Left forelimb (tissue), 1 donor: ENCODE results near the gene OR51A4.
"Not testable (repeated sequence)": the region's sequence is repeated elsewhere in the genome, so short reads cannot be mapped to it uniquely, and the experiment has no call there.

Source experiments
- DNase-seq: peaks from one replicate; pipeline ENCODE4 v3.0.0-alpha.2; 2018; ENCODE audit warnings: low spot score

Gene OR51A4, protein sequence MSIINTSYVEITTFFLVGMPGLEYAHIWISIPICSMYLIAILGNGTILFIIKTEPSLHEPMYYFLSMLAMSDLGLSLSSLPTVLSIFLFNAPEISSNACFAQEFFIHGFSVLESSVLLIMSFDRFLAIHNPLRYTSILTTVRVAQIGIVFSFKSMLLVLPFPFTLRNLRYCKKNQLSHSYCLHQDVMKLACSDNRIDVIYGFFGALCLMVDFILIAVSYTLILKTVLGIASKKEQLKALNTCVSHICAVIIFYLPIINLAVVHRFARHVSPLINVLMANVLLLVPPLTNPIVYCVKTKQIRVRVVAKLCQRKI

DNA sequence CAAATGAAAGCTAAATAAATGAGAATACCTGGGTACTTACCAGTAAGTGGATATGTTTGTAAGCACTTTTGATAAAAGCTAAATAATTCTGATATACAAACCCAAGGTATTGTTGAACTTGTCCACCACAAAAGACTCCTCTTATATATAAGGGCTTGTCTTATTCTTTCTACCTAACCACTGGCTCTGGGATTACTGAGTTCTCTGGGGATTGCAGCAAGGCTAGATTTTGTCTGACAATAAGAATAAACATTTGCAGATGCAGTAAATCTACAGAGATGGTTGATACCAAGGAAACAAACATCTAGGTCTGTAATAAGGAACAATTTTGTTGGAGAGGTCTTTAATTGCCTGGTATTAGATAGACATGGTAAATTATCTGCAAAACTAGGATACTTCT lies at the start of gene OR51A4:
Gene OR51A4, minus strand, starts transcription at position 101 of the 400 bp plus-strand sequence. CDS start 505 bp downstream, outside the sequence.
- DNase-seq, result no peak

GRCh38 chr11:4994551-4994950 lies 47.1 kb upstream of the OR51A4 start, which contains the start of gene OR51L1:
Gene OR51L1, plus strand, starts transcription at chr11:4994851. Its CDS starts 4,132 bp downstream, at chr11:4998983.
- no peak for DNase-seq

- DNase-seq, result no peak
Measured at GRCh38 chr11:4991060-4991459, 43.7 kb upstream of the OR51A4 start.

- DNase-seq, result no peak
Measured at GRCh38 chr11:4983841-4984240, 36.4 kb upstream of the OR51A4 start.

GRCh38 chr11:4982678-4983077 lies 35.3 kb upstream of the OR51A4 start:
- no peak for DNase-seq

DNA sequence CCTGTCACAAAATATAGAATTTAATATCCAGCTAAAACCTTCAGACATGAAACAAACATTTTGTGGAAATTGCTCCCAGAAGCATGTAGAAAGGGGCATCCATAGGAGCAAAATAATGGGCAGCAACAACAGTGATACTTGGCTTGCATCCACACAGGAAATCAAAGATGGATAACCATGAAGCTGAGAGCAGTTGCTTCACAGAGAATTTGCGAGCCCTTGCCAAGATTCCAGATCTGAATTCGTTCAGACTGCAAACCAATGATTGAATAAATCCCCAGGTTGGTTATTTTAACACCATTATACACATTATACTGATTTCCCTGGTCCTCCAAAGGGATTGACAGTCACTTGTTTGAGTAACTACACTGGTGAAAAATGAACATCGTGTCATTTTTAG lies 31.6 kb upstream of the OR51A4 start:
- DNase-seq, result no peak

DNA sequence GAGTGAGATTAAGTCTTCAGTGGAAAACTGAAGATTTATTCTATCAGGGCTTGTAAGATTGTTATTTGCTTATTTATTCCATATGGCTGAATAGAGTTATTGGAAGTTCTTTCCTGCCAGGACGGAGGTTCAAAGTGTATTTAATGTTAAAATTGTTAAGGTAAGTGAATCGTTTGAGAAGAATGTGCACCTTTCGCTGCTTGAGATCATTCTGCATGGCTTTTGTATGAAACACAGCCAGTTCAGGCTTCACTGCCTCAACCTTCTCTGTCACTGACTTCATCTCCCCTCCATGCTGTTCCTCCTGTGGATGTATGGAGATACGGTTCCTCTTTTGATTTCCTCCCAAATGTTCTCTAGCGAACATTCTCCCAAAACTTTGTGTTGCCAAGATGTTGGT lies 28.0 kb upstream of the OR51A4 start:
- DNase-seq, result no peak

GRCh38 chr11:4962816-4963215 lies 15.4 kb upstream of the OR51A4 start:
- no peak for DNase-seq

- DNase-seq, result no peak
Measured at GRCh38 chr11:4960877-4961276, 13.5 kb upstream of the OR51A4 start.

DNA sequence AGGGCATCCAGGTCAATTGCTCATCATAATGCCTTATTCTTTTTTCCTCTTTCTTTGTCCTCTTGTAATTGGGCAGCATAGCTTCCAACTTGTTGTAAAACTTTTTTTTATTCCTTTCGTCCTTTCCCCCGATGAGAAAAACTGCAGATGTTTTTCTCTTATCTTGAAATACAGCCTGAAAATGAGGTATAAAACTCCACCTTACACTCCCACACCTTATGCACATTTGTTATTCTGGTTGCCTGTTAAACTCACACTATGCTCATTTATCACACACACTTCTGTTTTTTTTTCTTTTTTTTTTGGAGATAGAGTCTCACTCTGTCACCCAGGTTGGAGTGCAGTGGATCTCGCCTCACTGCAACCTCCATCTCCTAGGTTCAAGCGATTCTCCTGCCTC lies 10.0 kb upstream of the OR51A4 start:
- DNase-seq, result no peak

GRCh38 chr11:4955613-4956012 lies 8.2 kb upstream of the OR51A4 start, which contains the start of gene OR51A2:
Gene OR51A2, minus strand, starts transcription at chr11:4955713. Its CDS starts 0 bp downstream, at chr11:4955713.
- not testable (repeated sequence) for DNase-seq

- no peak for DNase-seq
Measured at GRCh38 chr11:4936745-4937144, 10.7 kb downstream of the OR51A4 start.

DNA sequence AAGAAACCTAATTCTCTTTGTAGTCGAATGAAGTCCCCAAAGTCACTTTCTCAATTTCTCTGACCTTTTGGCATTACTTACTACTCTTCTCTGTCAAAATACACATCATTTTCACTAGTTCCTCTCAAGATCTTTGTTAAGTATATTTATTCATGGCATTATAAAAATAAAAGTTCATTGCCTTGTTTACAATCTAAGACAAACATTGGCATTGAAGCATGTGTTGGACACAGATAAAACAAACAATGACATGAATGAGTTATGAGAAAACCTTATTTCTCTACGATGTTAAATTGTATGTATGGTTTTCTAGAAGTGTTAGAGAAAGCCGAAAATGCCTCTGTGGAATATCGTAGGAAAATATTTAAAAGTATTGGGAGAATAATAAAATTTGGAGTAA lies 14.7 kb downstream of the OR51A4 start:
- DNase-seq, result no peak

DNA sequence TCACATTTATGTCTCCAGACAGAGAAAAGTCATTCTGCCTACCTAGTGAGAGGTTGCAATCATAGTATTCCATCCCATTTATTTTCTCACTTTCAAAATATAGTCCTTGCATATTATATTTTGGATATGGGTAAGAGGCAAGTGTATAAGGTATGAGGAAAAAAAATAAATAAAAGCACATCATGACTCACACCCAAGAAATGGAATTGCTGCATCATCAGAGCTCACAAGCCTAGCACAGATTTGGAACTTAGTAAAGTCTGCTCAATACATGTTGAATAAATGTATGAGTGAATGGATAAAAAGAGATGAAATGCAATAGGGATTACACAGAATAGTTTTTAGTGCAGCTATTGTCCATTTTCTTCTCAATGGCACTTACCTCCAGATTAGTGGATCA lies 20.8 kb downstream of the OR51A4 start:
- no peak for DNase-seq

DNA sequence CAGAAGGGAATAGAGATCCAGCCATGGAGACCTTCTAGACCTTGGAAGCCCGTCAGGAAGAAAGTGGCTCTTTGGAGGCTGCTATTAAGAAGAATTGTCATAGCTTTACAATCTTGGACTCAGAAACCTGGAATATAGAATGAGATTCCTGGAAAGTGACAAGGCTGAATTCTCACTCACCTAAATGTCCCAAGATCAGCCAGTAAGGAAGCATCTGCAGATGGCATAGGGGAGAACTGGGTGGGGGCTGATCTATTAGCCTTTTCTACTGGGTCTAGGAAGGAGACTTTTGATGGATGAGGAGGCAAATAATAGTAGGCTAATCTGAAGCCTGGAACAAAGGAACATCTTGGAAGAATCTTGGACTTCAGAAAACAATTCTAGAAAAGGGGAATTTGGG lies 23.2 kb downstream of the OR51A4 start, which contains the start of gene OR51G1:
Gene OR51G1, minus strand, starts transcription at position 101 of the 400 bp plus-strand sequence. Its CDS starts 0 bp downstream, at position 101.
- no peak for DNase-seq

DNA sequence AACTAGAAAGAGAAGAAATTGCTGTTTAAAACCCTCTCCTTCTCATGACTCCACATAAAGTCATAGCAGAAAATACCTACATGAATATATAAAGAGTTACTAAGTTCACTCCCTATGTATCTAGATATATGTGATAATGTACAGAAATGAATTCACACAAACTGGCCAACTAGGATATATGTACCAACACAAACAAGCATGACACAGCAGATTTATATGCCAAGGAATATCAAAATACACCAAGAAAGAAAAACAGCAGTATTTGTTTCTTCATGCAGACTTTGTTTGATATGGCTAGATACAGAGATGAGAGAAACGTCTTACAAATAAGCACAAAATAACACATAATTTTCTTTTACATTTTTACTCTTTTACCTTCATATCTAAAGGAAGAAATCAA lies 25.1 kb downstream of the OR51A4 start:
- no peak for DNase-seq

DNA sequence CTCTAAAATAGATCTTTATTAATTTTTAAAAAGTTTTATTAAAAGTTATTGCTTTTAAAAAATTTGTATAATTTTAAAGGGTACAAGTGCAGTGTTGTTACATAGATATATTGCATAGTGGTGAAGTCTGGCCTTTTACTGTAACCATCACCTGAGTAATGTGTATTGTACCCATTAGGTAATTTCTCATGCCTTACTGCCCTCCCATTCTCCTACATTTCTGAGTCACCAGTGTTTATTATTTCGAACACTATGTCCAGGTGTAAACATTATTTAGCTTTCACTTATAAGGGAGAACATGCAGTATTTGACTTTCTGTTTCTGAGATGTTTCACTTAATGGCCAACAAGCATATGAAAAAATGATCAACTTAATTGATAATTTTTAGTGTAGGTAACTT lies 25.6 kb downstream of the OR51A4 start:
- no peak for DNase-seq

- DNase-seq, result no peak
Measured at GRCh38 chr11:4919250-4919649, 28.2 kb downstream of the OR51A4 start, which contains the start of gene OR51G2. Gene OR51G2, minus strand, starts transcription at chr11:4919350. Its CDS starts 3,687 bp downstream, at chr11:4915663.

- DNase-seq, result no peak
Measured at GRCh38 chr11:4916581-4916980, 30.8 kb downstream of the OR51A4 start.

DNA sequence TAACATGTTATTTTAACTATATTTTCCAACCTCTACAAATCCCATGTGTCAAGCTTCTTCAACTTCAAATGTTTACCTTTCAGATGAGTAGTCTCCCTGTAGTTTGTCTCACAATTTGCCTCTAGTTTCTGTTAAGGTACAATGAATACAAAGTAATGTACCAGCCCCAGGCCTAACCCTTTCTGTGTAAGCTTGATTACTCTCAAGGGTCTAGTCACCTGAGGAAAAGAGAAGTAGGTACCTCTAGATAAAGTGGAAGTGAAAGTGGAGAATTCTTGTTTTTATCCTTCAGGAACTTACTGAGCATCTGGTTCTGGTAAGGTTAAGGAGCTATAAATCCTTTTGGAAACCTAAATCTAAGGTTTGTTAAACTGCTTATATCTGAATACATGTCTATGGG lies 43.9 kb downstream of the OR51A4 start, which contains the start of gene OR51A7:
Gene OR51A7, plus strand, starts transcription at position 300 of the 400 bp plus-strand sequence. CDS start 3,587 bp downstream, outside the sequence.
- no peak for DNase-seq
